ENCODE results near the gene CEP72.

DNA sequence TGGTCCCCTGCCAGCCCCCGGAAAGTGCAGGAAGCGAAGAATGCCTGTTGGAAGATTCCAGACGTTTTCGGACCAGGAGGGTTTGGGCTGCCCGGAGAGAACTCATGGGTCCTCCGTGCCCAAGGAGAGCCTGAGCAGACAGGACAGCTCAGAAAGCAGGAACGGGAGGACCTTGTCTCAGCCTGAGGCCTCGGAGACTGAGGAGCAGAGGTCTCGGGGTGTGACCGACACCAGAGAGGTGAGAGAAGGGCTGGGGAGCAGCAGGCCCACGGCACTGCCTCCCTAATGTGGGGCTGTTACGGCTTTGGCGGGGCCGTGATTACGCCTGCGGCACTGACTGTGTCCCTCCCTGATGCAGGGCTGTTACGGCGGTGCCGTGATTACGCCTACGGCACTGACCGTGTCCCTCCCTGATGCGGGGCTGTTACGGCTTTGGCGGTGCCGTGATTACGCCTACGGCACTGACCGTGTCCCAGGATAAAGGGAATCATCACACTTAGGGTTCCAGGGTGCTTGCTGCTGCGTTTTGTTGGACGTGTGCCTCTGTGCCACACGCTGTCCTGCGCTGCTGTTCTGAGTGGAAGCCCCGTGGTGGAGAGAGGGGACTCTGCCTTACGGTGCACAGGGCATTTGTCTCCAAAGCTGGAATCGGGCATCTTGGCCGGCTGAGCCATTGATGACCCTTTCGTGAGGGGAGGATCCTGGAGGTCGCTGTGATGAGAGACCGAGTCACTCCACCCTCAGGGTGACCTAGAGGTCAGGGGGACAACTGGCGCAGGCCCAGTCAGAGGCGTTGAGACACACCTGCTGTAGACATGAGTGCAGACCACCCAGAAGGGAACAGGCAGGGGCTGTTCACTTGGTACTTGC is 25.7 kb downstream of the CEP72 start:
- TF ChIP-seq YY1 (IDR thresholded peaks at IDR 0.05; ENCODE audit: low read depth) (no peak), TAF1 (IDR thresholded peaks at IDR 0.05; ENCODE audit: low read depth) (no peak), CEBPB (IDR thresholded peaks at IDR 0.05) (no peak), EP300 (IDR thresholded peaks at IDR 0.05; ENCODE audit: borderline replicate concordance) (no peak), NFIC (IDR thresholded peaks at IDR 0.05) (no peak), EGR1 (IDR thresholded peaks at IDR 0.05) (no peak)
- TF ChIP-seq, protein P1, sequence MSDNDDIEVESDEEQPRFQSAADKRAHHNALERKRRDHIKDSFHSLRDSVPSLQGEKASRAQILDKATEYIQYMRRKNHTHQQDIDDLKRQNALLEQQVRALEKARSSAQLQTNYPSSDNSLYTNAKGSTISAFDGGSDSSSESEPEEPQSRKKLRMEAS (IDR thresholded peaks at IDR 0.05), result no peak
- TF ChIP-seq, protein P2, sequence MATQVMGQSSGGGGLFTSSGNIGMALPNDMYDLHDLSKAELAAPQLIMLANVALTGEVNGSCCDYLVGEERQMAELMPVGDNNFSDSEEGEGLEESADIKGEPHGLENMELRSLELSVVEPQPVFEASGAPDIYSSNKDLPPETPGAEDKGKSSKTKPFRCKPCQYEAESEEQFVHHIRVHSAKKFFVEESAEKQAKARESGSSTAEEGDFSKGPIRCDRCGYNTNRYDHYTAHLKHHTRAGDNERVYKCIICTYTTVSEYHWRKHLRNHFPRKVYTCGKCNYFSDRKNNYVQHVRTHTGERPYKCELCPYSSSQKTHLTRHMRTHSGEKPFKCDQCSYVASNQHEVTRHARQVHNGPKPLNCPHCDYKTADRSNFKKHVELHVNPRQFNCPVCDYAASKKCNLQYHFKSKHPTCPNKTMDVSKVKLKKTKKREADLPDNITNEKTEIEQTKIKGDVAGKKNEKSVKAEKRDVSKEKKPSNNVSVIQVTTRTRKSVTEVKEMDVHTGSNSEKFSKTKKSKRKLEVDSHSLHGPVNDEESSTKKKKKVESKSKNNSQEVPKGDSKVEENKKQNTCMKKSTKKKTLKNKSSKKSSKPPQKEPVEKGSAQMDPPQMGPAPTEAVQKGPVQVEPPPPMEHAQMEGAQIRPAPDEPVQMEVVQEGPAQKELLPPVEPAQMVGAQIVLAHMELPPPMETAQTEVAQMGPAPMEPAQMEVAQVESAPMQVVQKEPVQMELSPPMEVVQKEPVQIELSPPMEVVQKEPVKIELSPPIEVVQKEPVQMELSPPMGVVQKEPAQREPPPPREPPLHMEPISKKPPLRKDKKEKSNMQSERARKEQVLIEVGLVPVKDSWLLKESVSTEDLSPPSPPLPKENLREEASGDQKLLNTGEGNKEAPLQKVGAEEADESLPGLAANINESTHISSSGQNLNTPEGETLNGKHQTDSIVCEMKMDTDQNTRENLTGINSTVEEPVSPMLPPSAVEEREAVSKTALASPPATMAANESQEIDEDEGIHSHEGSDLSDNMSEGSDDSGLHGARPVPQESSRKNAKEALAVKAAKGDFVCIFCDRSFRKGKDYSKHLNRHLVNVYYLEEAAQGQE (IDR thresholded peaks at IDR 0.05; ENCODE audit: low read depth), result no peak

All from Ishikawa (cell line).